ENCODE results near the gene RAD51B.

Gene RAD51B

DNA sequence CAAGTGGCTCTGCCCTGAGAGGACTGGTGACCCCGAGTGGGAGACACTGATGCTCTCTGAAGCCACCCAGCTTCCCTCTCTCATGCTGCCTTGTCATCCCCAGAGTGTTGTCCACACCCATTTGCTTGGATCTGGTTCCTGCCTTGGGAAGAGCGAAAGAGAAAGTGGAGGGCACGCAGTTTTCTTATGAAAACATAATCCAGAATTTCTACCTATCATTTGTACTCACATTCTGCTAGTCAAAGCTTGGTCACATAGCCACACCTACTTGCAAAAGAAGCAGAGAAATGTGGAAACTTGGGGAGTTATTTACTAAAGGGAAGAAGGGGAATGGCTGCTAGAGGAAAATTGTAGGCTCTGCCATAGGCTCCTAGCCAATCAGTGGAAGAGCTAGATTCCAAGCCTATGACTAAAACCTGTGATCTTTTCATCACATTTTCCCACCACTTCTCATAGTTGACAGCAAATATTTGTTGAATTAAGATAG lies 647.0 kb downstream of the RAD51B start:
- no peak for DNase-seq (ENCODE audit: low spot score)

DNA sequence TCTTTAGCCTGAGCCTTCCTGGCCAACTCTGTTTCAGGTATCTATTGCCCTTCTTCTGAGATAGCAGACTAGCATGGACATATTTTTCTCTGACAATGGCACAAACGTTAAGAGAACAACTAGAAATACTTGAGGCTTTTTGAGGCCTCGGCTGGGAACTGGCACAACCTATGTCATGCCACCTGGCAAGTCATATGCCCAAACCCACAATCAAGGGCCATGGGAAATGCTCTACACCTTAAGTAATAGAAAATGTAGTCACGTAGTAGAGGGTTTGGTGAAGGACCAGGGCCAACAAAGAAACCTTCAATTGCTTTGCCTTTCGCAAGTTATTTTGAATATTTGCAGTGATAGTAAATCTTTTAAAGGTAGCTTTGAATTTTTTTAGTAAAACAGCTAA lies 647.8 kb downstream of the RAD51B start:
- DNase-seq (ENCODE audit: low spot score) = no peak

DNA sequence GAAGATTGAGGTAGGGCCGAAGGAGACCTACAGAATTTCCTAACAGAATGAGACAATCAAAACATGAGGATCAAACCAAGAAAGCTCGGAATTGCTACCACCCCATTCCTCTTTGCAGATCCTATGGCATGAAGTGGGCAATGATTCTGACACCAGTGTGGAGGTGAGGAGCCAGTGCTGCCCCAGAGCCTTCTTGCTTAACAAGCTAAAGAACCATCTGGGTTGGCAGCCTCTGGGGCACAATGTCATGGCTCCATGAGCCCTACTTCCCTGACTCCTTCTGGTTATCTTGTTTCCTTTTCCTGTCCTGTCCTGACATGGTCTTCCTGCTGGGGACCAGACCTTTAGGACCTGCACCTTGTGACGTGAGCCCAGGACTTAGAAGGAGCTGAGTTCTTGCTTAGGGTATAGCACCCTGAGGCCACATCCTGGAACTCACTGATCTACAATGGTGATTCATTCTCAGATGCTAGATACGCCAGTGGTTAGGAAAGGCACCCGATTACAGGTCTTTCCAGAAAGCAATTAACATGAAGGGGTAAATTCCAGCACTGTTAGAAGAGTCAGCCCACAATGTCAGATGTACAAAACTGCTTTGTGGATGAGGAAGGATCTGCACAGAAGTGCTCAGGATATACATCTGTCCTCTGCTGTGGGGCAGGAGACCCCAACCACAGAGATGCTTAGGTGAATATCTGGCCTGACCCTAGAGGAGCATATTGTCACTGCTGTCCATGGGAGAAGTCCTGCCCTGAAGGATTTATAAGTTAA lies 649.0 kb downstream of the RAD51B start:
- no peak for DNase-seq (ENCODE audit: low spot score)

DNA sequence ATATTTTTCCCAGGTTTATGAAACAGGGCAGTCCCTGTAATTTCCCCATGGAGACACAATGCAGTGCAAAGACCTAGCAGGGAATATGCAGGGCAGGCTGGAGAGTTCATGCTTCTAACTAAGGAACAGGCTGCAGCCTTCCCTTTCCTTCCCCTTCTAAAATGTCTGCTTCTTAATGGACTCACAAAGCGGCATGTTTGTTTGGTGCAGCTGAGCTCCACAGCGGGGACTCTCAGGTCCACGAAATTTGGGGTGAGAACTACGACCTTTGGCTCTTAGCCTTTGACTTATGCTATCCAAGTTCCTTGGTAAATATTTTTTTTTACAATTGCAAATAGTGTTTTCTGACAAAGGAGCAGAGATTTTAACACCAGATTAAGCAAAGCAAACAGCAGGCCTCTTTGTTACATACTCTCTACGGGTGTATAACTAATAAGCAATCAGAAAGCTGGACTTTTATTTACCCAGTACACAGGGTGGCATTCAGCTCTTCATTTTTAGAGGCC lies 649.7 kb downstream of the RAD51B start:
- no peak for DNase-seq (ENCODE audit: low spot score)

DNA sequence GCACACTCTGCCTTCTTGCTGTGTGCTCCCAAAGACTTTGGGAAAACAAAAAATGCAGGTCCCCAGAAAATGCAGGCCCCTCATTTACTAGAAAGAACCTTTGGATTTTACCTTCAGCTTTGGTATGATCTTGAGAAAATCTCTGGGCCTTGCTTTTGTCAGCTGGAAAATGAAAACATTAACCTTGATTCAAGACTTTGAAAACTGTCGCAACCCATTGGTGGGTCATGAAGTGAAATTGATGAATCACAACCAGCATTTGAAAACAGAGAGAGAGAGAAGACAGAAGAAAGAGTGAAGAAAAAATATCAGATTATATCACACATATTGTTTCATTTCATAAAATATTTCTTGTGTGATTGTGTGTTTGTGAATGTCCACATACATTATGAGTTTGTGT lies 650.8 kb downstream of the RAD51B start:
- DNase-seq (ENCODE audit: low spot score) = no peak

DNA sequence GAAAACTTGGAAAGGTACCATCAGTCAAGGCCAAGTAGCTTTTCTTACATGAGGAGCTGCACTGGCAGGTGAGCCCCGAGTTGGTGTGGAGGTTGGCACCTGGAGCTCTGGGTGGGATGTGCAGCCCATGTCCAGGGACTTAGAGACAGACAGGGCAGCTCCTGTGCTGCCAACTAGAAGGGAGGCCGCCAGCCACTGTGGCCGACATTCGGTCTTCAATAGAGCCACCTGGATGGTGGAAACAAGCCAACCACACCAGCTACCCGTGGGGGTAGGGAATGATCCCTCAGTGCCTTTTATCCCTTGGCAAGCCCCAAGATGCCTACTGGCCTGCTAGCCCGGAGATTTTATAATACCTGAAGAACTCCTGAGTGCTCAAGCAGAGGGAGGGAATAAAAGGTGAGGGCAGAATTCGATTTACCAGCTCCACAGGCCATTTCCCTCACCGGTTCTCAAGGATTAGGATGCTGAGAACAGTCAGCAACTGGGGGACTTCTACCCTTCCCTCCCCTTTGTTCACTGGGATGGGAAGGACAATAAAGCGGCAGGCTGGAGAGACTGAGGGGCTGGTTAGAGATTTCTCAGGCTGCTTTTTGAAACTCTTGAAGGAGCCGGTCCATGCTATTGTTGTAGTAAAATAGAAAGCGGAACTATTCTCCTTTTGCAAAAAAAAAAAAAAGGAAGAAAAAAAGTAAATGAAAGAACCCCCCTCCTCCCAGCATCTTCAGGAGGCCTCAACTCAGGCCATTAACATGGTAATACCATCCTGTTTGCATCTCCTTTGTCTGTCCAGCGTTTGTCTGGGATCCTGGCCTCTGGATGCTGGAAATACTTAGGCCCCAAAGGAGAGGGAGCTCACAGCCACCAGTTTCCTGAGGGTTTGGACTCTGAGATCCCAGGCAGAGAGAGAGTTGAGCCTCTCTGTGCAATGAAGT lies 651.7 kb downstream of the RAD51B start:
- no peak for DNase-seq (ENCODE audit: low spot score)

DNA sequence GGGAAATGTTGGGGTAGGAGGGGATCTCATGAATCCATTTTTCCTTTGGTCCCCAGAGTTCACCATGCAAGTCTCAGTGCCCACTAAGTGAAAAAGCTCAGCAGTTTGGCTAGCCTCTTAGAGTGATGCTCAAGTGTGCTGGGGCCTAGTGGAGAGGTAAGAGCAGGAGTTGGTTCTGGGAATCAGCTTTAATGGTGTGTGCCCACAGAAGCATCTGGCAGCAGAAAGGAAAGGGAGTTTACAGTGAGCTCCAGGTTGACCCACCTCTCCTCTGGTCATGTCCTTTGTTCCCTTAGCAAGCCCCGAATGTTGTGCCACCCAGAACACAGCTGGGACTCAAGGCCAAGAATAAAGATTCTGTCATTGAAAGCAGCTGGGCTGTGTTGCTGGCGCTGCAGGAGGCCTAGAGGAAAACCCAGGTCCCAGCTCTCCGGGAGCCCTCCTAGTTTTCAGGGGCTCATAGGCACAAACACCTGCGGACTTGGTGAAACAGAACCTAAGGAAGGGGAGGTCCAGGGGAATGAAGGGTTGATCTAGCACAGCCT lies 652.5 kb downstream of the RAD51B start:
- no peak for DNase-seq (ENCODE audit: low spot score)

DNA sequence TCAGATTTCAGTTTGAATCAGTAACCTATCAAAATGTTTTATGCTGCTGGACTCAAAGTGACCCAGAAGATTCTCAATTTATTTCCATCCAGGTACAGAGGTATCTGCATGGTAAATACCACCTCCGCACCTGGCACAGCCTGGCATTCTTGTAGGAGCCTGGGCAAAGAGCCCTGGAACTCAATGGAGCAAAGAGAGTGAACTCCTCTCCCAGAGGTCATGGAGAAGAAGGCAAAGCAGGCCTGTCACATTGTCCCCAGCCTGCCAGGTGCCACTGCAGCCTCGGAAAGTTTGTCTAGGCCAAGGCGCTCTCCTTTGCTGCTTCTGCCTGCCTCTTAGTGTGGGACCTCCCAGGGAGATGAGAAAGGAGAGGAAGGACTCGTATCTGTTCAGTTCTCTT lies 653.5 kb downstream of the RAD51B start:
- DNase-seq (ENCODE audit: low spot score) = no peak

DNA sequence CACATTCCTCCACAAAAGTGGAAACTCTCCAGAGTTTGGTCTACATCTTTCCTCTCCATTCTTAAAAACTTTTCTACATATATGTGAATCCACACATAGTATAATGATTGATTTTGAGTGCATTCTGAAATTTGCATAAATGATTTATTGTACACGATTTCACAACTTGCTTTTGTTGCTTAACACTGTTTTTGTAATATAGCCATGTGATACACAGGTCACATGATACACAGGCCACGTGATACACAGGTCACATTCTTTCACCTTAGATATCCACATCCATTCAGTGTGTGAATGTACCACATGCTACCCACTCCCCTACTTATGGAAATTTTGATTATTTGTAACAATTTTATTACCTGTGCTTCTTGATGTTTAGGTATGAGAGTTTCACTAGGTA lies 654.2 kb downstream of the RAD51B start:
- DNase-seq (ENCODE audit: low spot score) = no peak

DNA sequence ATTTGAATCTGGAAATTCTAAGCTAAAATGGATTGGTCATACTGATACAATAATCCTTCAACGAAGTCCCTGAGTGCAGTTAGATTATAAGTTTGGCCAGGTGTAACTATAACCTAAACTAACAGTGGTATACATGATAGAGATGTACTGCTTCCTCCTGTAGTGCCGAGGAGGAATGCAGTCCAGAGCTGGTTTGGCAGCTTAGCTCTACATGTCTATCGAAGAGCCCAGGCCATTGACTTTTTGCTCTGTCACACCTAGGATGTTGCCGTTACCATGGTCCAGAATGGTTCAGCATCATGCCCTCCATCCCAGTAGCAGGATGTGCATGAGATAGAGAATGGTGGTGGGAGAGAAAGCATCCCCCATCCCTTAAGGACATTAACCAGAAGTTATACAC lies 655.2 kb downstream of the RAD51B start:
- no peak for DNase-seq (ENCODE audit: low spot score)

DNA sequence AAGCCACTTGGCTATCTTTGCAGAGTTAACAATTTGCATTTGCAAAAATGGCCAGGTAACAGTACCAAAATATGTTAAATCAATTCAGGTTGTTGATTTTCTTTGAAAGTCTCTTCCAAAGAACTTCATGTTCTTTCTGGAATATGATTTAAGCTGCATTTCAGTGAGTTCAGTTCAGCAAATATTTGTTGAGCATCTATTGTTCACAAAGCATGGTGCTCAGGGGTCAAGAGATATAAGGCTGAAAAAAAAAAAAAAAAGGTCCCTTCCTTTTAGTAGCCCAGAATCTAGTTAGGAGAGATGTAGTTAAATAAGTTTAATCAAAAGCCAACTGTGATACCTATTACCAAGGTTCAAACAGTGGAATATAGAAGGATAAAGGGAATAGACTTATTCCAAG lies 656.2 kb downstream of the RAD51B start:
- DNase-seq (ENCODE audit: low spot score) = no peak

DNA sequence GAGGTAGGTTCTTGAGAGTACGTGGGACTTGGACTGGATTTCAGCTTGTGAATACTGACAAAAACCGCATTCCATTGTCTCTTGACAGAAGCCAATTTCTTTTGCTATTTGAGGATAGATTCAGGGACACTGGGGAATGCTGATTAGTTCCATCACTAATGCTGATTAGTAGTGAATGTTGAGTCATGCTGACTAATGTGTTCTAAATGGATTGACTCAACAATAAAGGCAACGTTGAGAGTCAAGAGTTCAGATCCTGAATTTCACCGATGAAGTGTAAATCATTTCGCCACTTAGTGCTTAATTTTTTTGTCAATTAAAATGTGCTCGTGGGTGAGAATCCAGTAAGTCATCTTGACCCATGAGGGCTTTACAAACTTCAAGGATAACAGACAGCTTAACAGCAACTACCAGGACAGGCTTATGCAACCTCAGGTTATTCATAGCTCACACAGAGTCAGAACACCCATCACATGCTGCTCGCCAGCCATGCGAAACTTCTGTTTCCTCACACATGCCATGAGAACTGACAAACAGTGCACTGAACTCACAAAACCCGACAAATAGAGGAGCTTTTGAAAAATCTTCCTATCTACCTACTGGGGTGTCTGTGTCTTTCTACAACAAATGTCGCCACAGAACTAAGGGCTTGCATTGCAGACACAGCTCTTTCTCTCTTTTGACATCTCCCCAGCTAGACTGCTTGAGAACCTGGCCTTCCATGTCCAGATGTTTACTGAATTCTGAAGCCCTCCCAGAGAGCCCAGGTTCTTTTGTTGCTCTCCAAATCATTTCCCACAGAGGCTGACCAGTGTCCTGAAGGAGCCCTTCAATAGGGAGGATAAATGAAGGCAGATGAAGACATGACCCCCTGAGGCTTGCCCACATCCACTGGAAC lies 656.9 kb downstream of the RAD51B start:
- DNase-seq (ENCODE audit: low spot score) = peak; percentile 81

DNA sequence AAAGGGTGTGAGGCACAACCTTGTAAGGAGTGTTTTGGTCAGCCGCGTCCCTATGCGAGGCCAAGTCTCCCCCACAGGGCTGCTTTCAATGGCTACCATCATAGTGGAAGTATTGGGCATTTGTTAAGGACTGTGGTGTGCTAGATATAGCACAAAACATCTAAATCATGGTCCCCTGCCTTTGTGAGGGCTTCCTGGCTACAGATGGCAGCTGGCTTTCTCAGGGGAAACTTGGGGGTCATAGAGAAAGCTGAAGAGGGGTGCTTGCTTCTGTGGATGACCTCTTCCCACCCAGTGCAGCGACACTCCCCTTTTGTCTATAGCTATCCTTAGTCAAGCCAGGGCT lies 657.5 kb downstream of the RAD51B start:
- DNase-seq (ENCODE audit: low spot score) = no peak

DNA sequence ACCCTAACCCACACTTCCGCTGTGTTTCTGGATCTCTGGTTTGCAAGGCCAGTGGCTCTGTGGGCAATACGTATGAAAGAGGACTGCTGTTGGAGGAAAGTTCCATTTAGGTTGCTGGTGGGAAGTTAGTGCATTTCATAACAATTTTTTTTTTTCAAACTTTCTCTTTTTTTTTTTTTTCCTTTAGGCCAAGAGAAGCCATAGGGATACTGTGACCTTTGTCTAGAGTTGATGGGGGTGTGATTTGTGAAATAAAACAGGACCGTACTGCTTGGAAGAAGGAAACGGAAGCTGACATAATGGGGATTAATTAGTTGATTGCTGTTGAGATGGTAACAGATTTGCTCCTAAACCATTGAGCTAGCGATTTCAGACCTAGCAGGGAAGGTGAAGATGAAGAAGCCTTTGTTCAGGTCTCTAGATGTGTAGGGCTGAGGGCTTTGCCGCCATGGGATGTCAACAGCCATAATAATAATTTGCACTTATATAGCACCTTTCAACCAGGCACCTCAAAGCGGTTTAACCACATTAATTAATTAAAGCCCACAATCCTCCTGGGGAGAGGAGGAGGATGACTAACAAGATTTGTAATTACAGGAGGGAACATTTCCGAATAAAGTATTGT lies 658.0 kb downstream of the RAD51B start:
- DNase-seq (ENCODE audit: low spot score) = no peak

DNA sequence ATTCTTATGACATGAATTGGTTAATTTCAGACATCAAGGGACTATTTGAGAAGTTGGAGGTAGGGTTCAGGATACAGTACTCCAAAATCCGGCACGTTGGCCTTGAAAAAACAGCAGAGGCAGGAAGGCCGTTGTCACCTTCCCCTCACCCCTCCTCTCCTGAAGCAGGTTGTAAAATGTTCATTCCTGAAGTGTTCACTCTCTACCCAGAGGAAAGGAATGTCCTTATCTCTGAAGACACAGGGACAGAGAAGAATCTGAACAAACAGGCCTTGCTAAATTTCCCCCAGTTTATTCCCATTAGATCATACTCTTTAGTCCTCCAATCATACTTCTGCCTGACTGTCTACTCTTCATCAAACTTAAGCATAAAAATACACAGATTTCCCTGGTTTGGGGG lies 659.7 kb downstream of the RAD51B start:
- DNase-seq (ENCODE audit: low spot score) = no peak

DNA sequence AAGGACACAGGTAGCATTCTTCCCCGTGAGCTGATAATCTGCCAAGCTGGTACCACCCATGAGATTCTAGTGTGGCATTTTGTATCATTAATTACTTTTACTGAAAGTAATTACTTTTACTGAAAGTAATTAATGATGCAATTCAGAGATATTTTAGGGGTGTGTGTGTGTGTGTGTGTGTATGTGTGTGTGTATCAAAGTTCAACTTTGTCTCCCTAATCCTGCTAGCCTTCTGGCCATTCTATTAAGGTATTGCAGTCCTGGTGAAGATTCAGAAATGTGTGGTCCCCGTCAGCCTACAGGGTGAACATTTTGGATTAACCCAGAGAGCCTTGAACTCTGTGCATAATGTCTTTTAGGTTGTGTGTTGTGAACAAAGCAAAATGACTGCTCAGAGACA lies 662.4 kb downstream of the RAD51B start:
- DNase-seq (ENCODE audit: low spot score) = no peak

DNA sequence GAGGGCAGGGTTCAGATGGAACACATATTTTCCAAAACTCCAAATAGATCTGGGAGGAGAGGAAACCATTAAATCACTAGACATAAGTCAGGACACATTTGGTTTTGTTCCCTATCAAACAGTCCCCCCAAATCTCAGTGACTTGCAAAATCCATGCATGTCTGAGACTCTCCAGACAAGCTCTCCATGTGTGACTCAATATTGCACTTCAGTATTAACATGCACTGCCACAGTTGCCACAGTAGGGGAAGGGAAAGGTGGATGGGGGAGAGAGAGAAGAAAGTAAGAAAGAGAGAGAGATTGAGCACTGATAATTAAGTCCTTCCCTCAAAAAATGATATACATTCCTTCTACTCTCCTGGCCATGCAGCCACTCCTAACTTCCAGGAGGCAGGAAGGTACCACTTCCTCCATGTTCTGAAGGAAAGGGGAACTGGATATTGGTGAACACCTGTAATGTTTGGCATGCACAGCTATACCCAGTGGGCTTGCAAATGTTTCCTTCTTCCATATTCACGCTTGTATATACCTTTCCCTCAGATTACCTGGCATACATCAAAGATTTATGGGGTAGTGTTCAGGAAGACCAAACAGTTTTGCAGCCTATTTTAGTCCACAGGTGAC lies 663.3 kb downstream of the RAD51B start:
- no peak for DNase-seq (ENCODE audit: low spot score)

DNA sequence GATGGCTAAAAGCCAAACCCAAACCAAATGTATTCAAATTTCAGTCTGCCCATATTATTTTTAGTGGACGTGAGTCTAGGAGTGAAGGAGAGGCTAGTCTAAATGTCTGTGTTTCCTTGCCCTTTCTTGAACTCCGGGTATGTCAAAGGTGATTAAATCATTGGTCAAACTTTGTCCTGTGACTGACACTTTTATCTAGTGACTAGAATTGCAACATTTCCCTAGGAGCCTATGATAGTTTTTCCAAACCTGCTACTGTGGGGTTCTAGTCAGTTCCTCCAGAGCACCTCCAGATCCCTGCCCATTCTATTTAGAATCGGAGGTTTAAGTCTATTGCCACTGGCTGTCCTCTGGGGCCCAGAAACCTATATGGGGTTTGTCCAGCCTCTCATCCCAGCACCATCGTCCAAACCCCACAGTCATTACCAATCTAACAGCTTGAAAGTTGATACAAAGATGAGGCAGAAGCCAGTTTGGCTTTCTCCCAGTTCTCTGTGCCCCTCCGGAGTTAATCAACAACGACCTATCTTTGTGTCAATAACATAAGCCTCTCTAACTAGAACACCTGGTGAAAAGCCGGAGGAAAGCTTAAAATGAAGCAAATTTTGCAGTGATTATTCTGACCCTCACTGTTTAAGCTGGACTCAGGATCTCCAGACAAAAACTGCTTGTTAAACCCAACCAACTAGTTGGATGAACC lies 666.6 kb downstream of the RAD51B start:
- no peak for DNase-seq (ENCODE audit: low spot score)

DNA sequence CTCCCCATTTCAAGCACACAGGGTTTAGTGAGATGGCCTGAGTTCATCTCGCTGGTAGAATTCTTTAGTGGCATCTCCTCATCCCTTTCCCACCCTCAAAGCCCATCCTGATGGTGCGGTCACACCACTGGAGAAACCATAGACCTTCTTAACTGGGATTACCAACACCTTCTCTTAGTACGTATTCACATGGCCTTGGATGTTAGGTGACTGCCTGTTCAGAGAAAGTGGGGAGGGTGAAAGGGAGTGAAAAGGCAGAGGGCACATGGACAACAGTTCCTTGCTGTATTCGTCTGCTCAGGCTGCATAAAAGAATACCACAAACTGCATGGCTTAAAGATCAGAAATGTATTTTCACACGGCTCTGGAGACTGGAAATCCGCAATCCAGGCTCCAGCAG lies 667.2 kb downstream of the RAD51B start:
- DNase-seq (ENCODE audit: low spot score) = no peak

All from Ammon's horn (tissue), 1 donor.